SU-DHL-6 (cell line): Measurements from ENCODE around the gene SYCN.

Source experiments
- CTCF ChIP-seq: fragments of 200-600 bp; sonication (generic); IDR thresholded peaks from one replicate; pipeline ENCODE4 v1.5.1; 2017; ENCODE audit warnings: antibody characterized with exemption, mild to moderate bottlenecking, low read length, moderate library complexity; ENCODE audit not compliant: insufficient read depth, poor library complexity, severe bottlenecking
- EZH2phosphoT487 ChIP-seq: fragments of 200-600 bp; sonication (generic), shearing (Covaris generic); conservative IDR thresholded peaks from 2 replicates; pipeline ENCODE4 v1.6.1; 2018; ENCODE audit warnings: mild to moderate bottlenecking, antibody characterized with exemption, low read length, moderate library complexity, mixed read lengths

DNA sequence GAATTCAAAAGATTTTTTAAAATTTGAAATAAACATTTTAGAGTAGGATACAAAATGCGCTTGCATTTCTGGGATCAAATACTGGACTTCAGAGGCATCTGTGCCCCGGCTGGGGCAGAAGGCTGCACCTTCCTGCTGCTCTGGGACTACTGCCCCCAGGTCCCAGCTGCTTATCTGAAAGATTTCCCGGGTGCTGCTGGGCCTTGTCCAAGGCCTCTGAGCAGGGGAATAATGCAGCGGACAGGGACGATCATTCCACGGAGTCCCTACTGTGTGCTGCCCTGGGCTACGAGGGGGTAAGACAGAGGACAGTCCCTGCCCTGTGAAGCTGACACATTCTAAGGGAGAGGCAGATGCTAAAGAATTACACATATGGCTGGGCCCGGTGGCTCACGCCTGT lies 40.4 kb downstream of the SYCN start:
- TF ChIP-seq CTCF: no peak
- TF ChIP-seq EZH2phosphoT487: no peak
